ENCODE data around the gene PARVB. TPM values are rescaled to one million over a fixed set of nuclear protein-coding genes. Genes with fewer than 3 reads are reported as not detected.
A peak's percentile ranks its signal among the peaks of the same experiment; 100 is the strongest.

PARVB gene
- total and polyA plus RNA-seq, 7 experiments from 2014 or later = 0.18 to 51.2 (median 4.2) TPM

- no peaks in the 10 kb centered on the region for H3K9me3 ChIP-seq (ENCODE audit: control insufficient read depth in 2 of 3, low read length in 3 of 3)
- Mint-ChIP-seq H3K27me3 (no peaks in the 10 kb centered on the region), H3K4me3 (no peak overlapping the region), H3K36me3 (peaks cover 0 to 3% (median 0%) of the 10 kb centered on the region in 5 donors), H3K9me3 (peaks cover 0 to under 1% (median 0%) of the 10 kb centered on the region in 11 donors), H3K27ac (peak overlapping the region in 1 of 9 donors; percentile 27), H3K4me1 (peaks cover 0 to 5% (median 0%) of the 10 kb centered on the region in 7 donors)
- H3K27ac ChIP-seq (ENCODE audit: low read depth, low read length) = no peak overlapping the region
- no peak for DNase-seq
- no peak overlapping the region for H3K4me3 ChIP-seq (ENCODE audit: low read length)
- intact Hi-C loops (cut with micrococcal nuclease) = no loop called here
- ChIA-PET POLR2A (no interaction called here), CTCF (interaction anchor here (0.6 kb wide), 1 partner anchor 49 kb away, joined by 3 read pairs; no protein-coding TSS in a partner anchor)
- ATAC-seq = no peak
- no peaks in the 10 kb centered on the region for H3K27me3 ChIP-seq (ENCODE audit: control insufficient read depth in 2 of 2, insufficient read depth in 2 of 2, low read length in 2 of 2)
- H3K36me3 ChIP-seq (ENCODE audit: control insufficient read depth in 2 of 3, insufficient read depth in 3 of 3, low read length in 3 of 3) = no peaks in the 10 kb centered on the region
- no peaks in the 10 kb centered on the region for H3K4me1 ChIP-seq (ENCODE audit: control insufficient read depth in 2 of 2, insufficient read depth in 2 of 2, low read length in 2 of 2)
These were observed 87.6 kb downstream of the PARVB start for GRCh38 chr22:44111562-44112155.

GRCh38 chr22:44112191-44112590 is 88.1 kb downstream of the PARVB start:
- POLR2A ChIA-PET = no interaction called here
- no peak overlapping the region for H3K4me3 ChIP-seq (ENCODE audit: low read length)

GRCh38 chr22:44116331-44116730 is 92.2 kb downstream of the PARVB start:
- ATAC-seq (no peak), DNase-seq (no peak)
- Histone ChIP-seq H3K9me3 (ENCODE audit: control insufficient read depth in 2 of 3, low read length in 3 of 3) (no peaks in the 10 kb centered on the region), H3K4me1 (ENCODE audit: control insufficient read depth in 2 of 2, insufficient read depth in 2 of 2, low read length in 2 of 2) (no peaks in the 10 kb centered on the region), H3K27ac (ENCODE audit: low read depth, low read length) (no peak overlapping the region), H3K4me3 (ENCODE audit: low read length) (no peak overlapping the region), H3K36me3 (ENCODE audit: control insufficient read depth in 2 of 3, insufficient read depth in 3 of 3, low read length in 3 of 3) (no peaks in the 10 kb centered on the region), H3K27me3 (ENCODE audit: control insufficient read depth in 2 of 2, insufficient read depth in 2 of 2, low read length in 2 of 2) (no peaks in the 10 kb centered on the region)
- peaks cover 0 to 5% (median 0%) of the 10 kb centered on the region in 7 donors for H3K4me1 Mint-ChIP-seq
- POLR2A ChIA-PET = no interaction called here
- CTCF ChIA-PET = no interaction called here
- intact Hi-C loops (cut with micrococcal nuclease) = no loop called here
- H3K4me3 Mint-ChIP-seq = no peak overlapping the region
- H3K9me3 Mint-ChIP-seq = peaks cover 0 to 2% (median 0%) of the 10 kb centered on the region in 11 donors
- H3K27me3 Mint-ChIP-seq = no peaks in the 10 kb centered on the region
- H3K27ac Mint-ChIP-seq = no peak overlapping the region
- peaks cover 0 to 7% (median 0%) of the 10 kb centered on the region in 5 donors for H3K36me3 Mint-ChIP-seq

More at GRCh38 chr22:44112191-44112590, 88.1 kb downstream of the PARVB start:
- peaks cover 0 to 5% (median 0%) of the 10 kb centered on the region in 7 donors for H3K4me1 Mint-ChIP-seq
- Histone ChIP-seq H3K36me3 (ENCODE audit: control insufficient read depth in 2 of 3, insufficient read depth in 3 of 3, low read length in 3 of 3) (no peaks in the 10 kb centered on the region), H3K27ac (ENCODE audit: low read depth, low read length) (no peak overlapping the region), H3K4me1 (ENCODE audit: control insufficient read depth in 2 of 2, insufficient read depth in 2 of 2, low read length in 2 of 2) (no peaks in the 10 kb centered on the region), H3K27me3 (ENCODE audit: control insufficient read depth in 2 of 2, insufficient read depth in 2 of 2, low read length in 2 of 2) (no peaks in the 10 kb centered on the region), H3K9me3 (ENCODE audit: control insufficient read depth in 2 of 3, low read length in 3 of 3) (no peaks in the 10 kb centered on the region)
- CTCF ChIA-PET = no interaction called here
- H3K36me3 Mint-ChIP-seq = peaks cover 0 to 3% (median 0%) of the 10 kb centered on the region in 5 donors
- H3K27me3 Mint-ChIP-seq = no peaks in the 10 kb centered on the region
- peak overlapping the region in 1 of 9 donors; percentile 22 for H3K27ac Mint-ChIP-seq
- intact Hi-C loops (cut with micrococcal nuclease) = no loop called here
- ATAC-seq (no peak), DNase-seq (no peak)
- no peak overlapping the region for H3K4me3 Mint-ChIP-seq
- H3K9me3 Mint-ChIP-seq = peaks cover 0 to 2% (median 0%) of the 10 kb centered on the region in 11 donors

GRCh38 chr22:44116755-44117684 is 92.9 kb downstream of the PARVB start:
- Histone ChIP-seq H3K36me3 (ENCODE audit: control insufficient read depth in 2 of 3, insufficient read depth in 3 of 3, low read length in 3 of 3) (no peaks in the 10 kb centered on the region), H3K27me3 (ENCODE audit: control insufficient read depth in 2 of 2, insufficient read depth in 2 of 2, low read length in 2 of 2) (no peaks in the 10 kb centered on the region), H3K4me1 (ENCODE audit: control insufficient read depth in 2 of 2, insufficient read depth in 2 of 2, low read length in 2 of 2) (no peaks in the 10 kb centered on the region), H3K27ac (ENCODE audit: low read depth, low read length) (no peak overlapping the region), H3K4me3 (ENCODE audit: low read length) (no peak overlapping the region), H3K9me3 (ENCODE audit: control insufficient read depth in 2 of 3, low read length in 3 of 3) (no peaks in the 10 kb centered on the region)
- Mint-ChIP-seq H3K27me3 (no peaks in the 10 kb centered on the region), H3K4me1 (peaks cover 0 to 5% (median 0%) of the 10 kb centered on the region in 7 donors), H3K36me3 (peaks cover 0 to 10% (median 0%) of the 10 kb centered on the region in 5 donors), H3K9me3 (peaks cover 0 to 4% (median 0%) of the 10 kb centered on the region in 11 donors), H3K4me3 (no peak overlapping the region), H3K27ac (no peak overlapping the region)
- DNase-seq (no peak), ATAC-seq (no peak)
- CTCF ChIA-PET = no interaction called here
- POLR2A ChIA-PET = no interaction called here
- intact Hi-C loops (cut with micrococcal nuclease) = no loop called here

GRCh38 chr22:44117746-44118145 is 93.6 kb downstream of the PARVB start:
- Mint-ChIP-seq H3K4me1 (peaks cover 0 to 5% (median 0%) of the 10 kb centered on the region in 7 donors), H3K27ac (no peak overlapping the region), H3K9me3 (peaks cover 0 to 4% (median 0%) of the 10 kb centered on the region in 11 donors), H3K4me3 (no peak overlapping the region), H3K36me3 (peaks cover 0 to 10% (median 0%) of the 10 kb centered on the region in 5 donors), H3K27me3 (no peaks in the 10 kb centered on the region)
- H3K9me3 ChIP-seq (ENCODE audit: control insufficient read depth in 2 of 3, low read length in 3 of 3) = no peaks in the 10 kb centered on the region
- H3K36me3 ChIP-seq (ENCODE audit: control insufficient read depth in 2 of 3, insufficient read depth in 3 of 3, low read length in 3 of 3) = no peaks in the 10 kb centered on the region
- no peaks in the 10 kb centered on the region for H3K27me3 ChIP-seq (ENCODE audit: control insufficient read depth in 2 of 2, insufficient read depth in 2 of 2, low read length in 2 of 2)
- H3K27ac ChIP-seq (ENCODE audit: low read depth, low read length) = no peak overlapping the region
- H3K4me3 ChIP-seq (ENCODE audit: low read length) = no peak overlapping the region
- POLR2A ChIA-PET = no interaction called here
- no peak for DNase-seq
- CTCF ChIA-PET = no interaction called here
- intact Hi-C loops (cut with micrococcal nuclease) = no loop called here
- H3K4me1 ChIP-seq (ENCODE audit: control insufficient read depth in 2 of 2, insufficient read depth in 2 of 2, low read length in 2 of 2) = no peaks in the 10 kb centered on the region
- no peak for ATAC-seq

- Histone ChIP-seq H3K27ac (ENCODE audit: low read depth, low read length) (no peak overlapping the region), H3K4me3 (ENCODE audit: low read length) (no peak overlapping the region), H3K36me3 (ENCODE audit: control insufficient read depth in 2 of 3, insufficient read depth in 3 of 3, low read length in 3 of 3) (no peaks in the 10 kb centered on the region), H3K4me1 (ENCODE audit: control insufficient read depth in 2 of 2, insufficient read depth in 2 of 2, low read length in 2 of 2) (no peaks in the 10 kb centered on the region), H3K27me3 (ENCODE audit: control insufficient read depth in 2 of 2, insufficient read depth in 2 of 2, low read length in 2 of 2) (no peaks in the 10 kb centered on the region), H3K9me3 (ENCODE audit: control insufficient read depth in 2 of 3, low read length in 3 of 3) (no peaks in the 10 kb centered on the region)
- intact Hi-C loops (cut with micrococcal nuclease) = no loop called here
- peaks cover 0 to 4% (median 0%) of the 10 kb centered on the region in 5 donors for H3K27me3 Mint-ChIP-seq
- DNase-seq = no peak
- H3K4me3 Mint-ChIP-seq = no peak overlapping the region
- peaks cover 0 to 13% (median 0%) of the 10 kb centered on the region in 5 donors for H3K36me3 Mint-ChIP-seq
- peaks cover 0 to 8% (median 2%) of the 10 kb centered on the region in 11 donors for H3K9me3 Mint-ChIP-seq
- ChIA-PET CTCF (no interaction called here), POLR2A (no interaction called here)
- H3K4me1 Mint-ChIP-seq = peaks cover 0 to 7% (median 0%) of the 10 kb centered on the region in 7 donors
- H3K27ac Mint-ChIP-seq = no peak overlapping the region
- no peak for ATAC-seq
These were observed 94.7 kb downstream of the PARVB start for GRCh38 chr22:44118645-44119315.

All from naive thymus-derived CD4-positive, alpha-beta T cell (primary cell).